ENCODE measurements around the gene LRP1B. TPM values are rescaled to one million over a fixed set of nuclear protein-coding genes. Genes with fewer than 3 reads are reported as not detected.

The LRP1B gene
- total RNA-seq, 2 donors from 2014 or later: 0.91 to 1.2 TPM

DNA sequence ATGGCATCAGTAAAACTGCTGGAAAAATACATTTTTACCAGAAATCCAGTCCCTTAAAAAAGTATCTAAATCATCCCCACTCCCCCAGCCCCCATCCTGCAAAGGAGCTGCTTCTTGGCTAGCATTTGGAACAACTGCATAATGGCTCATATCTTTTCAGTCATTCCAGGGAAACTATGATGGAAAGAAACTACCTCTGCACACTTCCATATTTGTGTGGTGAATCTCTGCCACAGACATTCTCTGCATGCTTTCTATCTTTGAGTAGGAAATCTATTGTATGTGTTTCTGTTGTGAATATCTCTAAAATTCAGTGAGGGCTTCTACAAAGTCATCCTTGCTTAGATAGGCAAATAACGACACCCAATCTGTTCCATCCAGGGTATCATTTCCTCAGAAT, 632.3 kb downstream of the LRP1B start:
- WGBS: 96% methylated on average over 1 of the region's 1 CpG

DNA sequence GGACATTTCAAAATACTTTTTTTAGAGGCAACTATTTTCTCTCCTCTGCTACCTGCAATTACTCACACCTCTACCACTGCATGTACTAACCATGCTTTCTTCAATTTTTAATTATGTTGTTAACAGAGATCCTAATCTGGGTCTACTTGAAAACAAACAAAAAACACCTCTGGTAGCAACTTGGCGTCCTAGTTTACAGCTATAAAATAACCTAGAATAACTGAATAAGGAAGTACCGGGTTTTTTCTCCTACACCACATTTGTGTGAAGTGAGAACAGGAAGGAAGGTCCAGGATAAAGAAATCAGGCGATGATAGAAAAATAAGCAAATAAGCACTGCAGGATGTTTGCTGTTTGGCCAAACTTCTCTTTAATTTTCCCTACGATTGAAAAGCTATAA, 633.5 kb downstream of the LRP1B start:
- Histone ChIP-seq H3K27ac (no peak overlapping the region), H3K4me1 (replicated peaks) (no peaks in the 10 kb centered on the region), H3K4me3 (no peak overlapping the region), H3K27me3 (replicated peaks; ENCODE audit: insufficient read depth) (no peaks in the 10 kb centered on the region), H3K36me3 (no peaks in the 10 kb centered on the region), H3K9me3 (no peaks in the 10 kb centered on the region)
- DNase-seq (ENCODE audit: low spot score): no peak
- intact Hi-C loops (cut with DNase I): no loop called here
- WGBS: 42% methylated on average over 4 of the region's 4 CpGs
- TF ChIP-seq, protein P1, sequence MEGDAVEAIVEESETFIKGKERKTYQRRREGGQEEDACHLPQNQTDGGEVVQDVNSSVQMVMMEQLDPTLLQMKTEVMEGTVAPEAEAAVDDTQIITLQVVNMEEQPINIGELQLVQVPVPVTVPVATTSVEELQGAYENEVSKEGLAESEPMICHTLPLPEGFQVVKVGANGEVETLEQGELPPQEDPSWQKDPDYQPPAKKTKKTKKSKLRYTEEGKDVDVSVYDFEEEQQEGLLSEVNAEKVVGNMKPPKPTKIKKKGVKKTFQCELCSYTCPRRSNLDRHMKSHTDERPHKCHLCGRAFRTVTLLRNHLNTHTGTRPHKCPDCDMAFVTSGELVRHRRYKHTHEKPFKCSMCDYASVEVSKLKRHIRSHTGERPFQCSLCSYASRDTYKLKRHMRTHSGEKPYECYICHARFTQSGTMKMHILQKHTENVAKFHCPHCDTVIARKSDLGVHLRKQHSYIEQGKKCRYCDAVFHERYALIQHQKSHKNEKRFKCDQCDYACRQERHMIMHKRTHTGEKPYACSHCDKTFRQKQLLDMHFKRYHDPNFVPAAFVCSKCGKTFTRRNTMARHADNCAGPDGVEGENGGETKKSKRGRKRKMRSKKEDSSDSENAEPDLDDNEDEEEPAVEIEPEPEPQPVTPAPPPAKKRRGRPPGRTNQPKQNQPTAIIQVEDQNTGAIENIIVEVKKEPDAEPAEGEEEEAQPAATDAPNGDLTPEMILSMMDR (IDR thresholded peaks at IDR 0.05): no peak
- TF ChIP-seq POLR2AphosphoS5 (IDR thresholded peaks at IDR 0.05): no peak
- no peak for TF ChIP-seq POLR2A (IDR thresholded peaks at IDR 0.05)

More for the DNA sequence above, 632.3 kb downstream of the LRP1B start:
- Histone ChIP-seq H3K9me3 (no peaks in the 10 kb centered on the region), H3K27me3 (replicated peaks; ENCODE audit: insufficient read depth) (no peaks in the 10 kb centered on the region), H3K4me3 (no peak overlapping the region), H3K4me1 (replicated peaks) (no peaks in the 10 kb centered on the region), H3K36me3 (no peaks in the 10 kb centered on the region), H3K27ac (no peak overlapping the region)
- DNase-seq (ENCODE audit: low spot score): no peak
- intact Hi-C loops (cut with DNase I): no loop called here
- TF ChIP-seq, protein P1 (IDR thresholded peaks at IDR 0.05): no peak
- TF ChIP-seq POLR2AphosphoS5 (IDR thresholded peaks at IDR 0.05) (no peak), POLR2A (IDR thresholded peaks at IDR 0.05) (no peak)

DNA sequence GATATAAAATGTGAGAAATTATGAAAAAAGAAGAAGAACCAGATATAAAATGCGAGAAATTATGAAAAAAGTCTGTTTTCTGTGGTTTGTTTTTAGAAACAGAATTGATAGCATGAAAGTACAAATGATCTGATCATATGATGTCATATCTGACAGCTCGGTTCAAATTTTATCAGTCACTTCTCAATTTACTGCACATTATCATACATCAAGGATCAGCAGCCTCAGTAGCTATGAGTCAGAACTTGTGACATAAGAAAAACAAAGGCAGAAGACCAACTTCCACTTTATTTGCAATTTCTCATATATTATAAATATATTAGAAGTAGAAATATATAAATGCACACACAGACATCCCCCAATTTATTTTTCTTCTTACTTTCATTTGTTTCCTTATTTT, 634.0 kb downstream of the LRP1B start:
- no peaks in the 10 kb centered on the region for H3K4me1 ChIP-seq (replicated peaks)
- no peak overlapping the region for H3K4me3 ChIP-seq
- TF ChIP-seq, protein P1 (IDR thresholded peaks at IDR 0.05): no peak
- TF ChIP-seq POLR2A (IDR thresholded peaks at IDR 0.05) (no peak), POLR2AphosphoS5 (IDR thresholded peaks at IDR 0.05) (no peak)
- intact Hi-C loops (cut with DNase I): no loop called here
- H3K27ac ChIP-seq: no peak overlapping the region
- 89% methylated on average over 2 of the region's 2 CpGs for WGBS
- DNase-seq (ENCODE audit: low spot score): no peak
- H3K27me3 ChIP-seq (replicated peaks; ENCODE audit: insufficient read depth): no peaks in the 10 kb centered on the region
- H3K36me3 ChIP-seq: no peaks in the 10 kb centered on the region
- H3K9me3 ChIP-seq: no peaks in the 10 kb centered on the region

DNA sequence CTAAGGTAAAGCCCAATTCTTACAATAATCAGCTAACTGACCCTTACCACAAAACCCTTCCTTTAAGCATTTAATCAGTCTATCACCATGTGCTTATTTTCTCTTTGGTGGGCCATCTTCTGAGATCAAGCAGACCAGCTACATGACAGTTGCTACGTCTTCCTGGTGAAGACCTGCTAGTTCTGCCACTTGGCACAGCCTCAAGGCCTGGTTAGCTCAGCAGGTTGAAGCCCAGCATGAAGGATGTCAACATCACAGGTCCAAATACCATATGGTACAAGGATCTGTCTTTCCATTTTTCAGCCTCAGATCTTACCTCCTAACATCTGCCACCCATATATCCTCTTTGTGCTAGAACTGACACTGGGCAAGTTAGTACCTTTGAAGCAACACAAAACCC, 636.9 kb downstream of the LRP1B start:
- no peaks in the 10 kb centered on the region for H3K27me3 ChIP-seq (replicated peaks; ENCODE audit: insufficient read depth)
- 100% methylated on average over 1 of the region's 1 CpG for WGBS
- H3K4me3 ChIP-seq: no peak overlapping the region
- no peaks in the 10 kb centered on the region for H3K36me3 ChIP-seq
- intact Hi-C loops (cut with DNase I): no loop called here
- H3K4me1 ChIP-seq (replicated peaks): no peaks in the 10 kb centered on the region
- no peaks in the 10 kb centered on the region for H3K9me3 ChIP-seq
- DNase-seq (ENCODE audit: low spot score): no peak
- TF ChIP-seq, protein P1 (IDR thresholded peaks at IDR 0.05): no peak
- TF ChIP-seq POLR2AphosphoS5 (IDR thresholded peaks at IDR 0.05) (no peak), POLR2A (IDR thresholded peaks at IDR 0.05) (no peak)
- H3K27ac ChIP-seq: no peak overlapping the region

DNA sequence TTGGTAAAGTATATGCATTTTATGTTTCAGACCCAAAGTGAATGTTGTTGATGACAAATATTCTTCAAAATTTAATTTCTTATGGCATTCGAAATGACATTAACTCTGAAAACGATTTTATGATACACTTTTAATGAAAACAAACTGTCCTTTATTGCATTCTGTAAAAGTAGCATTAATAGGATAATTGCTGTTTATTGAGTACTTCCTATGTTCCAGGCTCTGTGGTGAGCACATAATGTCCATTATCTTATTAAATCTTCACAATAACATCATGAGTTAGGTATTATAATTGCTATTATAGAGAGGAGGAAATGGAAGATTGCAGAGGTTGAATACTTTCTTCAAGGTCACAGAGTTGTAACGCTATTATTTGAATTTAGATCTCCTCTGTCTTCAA, 638.0 kb downstream of the LRP1B start:
- no peak for TF ChIP-seq POLR2AphosphoS5 (IDR thresholded peaks at IDR 0.05)
- TF ChIP-seq, protein P1 (IDR thresholded peaks at IDR 0.05): no peak
- TF ChIP-seq POLR2A (IDR thresholded peaks at IDR 0.05): no peak
- H3K27ac ChIP-seq: no peak overlapping the region
- DNase-seq (ENCODE audit: low spot score): no peak
- 50% methylated on average over 3 of the region's 3 CpGs for WGBS
- no peaks in the 10 kb centered on the region for H3K36me3 ChIP-seq
- no peaks in the 10 kb centered on the region for H3K4me1 ChIP-seq (replicated peaks)
- H3K27me3 ChIP-seq (replicated peaks; ENCODE audit: insufficient read depth): no peaks in the 10 kb centered on the region
- no peak overlapping the region for H3K4me3 ChIP-seq
- intact Hi-C loops (cut with DNase I): no loop called here
- no peaks in the 10 kb centered on the region for H3K9me3 ChIP-seq
